Measurements from ENCODE around the gene LGALS9.

DNA sequence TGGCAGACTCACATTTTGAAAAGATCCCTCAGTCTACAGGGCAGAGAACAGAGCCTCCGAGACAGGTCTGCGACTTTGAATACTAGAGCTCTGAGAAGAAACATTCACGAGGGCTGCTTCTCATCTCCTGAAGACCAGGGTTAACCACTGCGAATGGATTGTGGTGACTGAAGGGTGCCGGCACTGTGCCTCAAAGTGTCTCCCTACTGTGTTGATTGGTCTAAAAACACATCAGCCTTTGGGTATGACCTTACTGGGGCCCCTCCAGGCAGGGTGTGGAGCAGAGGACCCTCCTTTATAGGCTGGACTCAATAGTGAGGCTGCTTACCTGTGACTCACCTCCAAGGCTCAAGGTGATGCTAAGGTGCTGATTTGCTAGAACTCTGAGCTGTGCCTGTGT lies 2.6 kb upstream of the LGALS9 start:
- TF ChIP-seq, protein P1, sequence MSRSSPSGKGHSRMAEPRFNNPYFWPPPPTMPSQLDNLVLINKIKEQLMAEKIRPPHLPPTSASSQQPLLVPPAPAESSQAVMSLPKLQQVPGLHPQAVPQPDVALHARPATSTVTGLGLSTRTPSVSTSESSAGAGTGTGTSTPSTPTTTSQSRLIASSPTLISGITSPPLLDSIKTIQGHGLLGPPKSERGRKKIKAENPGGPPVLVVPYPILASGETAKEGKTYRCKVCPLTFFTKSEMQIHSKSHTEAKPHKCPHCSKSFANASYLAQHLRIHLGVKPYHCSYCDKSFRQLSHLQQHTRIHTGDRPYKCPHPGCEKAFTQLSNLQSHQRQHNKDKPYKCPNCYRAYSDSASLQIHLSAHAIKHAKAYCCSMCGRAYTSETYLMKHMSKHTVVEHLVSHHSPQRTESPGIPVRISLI (tag by site-specific recombination; IDR thresholded peaks at IDR 0.05), result no peak
- no peak for TF ChIP-seq CTCF (tag by site-specific recombination; IDR thresholded peaks at IDR 0.05)
- TF ChIP-seq, protein P2, sequence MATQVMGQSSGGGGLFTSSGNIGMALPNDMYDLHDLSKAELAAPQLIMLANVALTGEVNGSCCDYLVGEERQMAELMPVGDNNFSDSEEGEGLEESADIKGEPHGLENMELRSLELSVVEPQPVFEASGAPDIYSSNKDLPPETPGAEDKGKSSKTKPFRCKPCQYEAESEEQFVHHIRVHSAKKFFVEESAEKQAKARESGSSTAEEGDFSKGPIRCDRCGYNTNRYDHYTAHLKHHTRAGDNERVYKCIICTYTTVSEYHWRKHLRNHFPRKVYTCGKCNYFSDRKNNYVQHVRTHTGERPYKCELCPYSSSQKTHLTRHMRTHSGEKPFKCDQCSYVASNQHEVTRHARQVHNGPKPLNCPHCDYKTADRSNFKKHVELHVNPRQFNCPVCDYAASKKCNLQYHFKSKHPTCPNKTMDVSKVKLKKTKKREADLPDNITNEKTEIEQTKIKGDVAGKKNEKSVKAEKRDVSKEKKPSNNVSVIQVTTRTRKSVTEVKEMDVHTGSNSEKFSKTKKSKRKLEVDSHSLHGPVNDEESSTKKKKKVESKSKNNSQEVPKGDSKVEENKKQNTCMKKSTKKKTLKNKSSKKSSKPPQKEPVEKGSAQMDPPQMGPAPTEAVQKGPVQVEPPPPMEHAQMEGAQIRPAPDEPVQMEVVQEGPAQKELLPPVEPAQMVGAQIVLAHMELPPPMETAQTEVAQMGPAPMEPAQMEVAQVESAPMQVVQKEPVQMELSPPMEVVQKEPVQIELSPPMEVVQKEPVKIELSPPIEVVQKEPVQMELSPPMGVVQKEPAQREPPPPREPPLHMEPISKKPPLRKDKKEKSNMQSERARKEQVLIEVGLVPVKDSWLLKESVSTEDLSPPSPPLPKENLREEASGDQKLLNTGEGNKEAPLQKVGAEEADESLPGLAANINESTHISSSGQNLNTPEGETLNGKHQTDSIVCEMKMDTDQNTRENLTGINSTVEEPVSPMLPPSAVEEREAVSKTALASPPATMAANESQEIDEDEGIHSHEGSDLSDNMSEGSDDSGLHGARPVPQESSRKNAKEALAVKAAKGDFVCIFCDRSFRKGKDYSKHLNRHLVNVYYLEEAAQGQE (tag by site-specific recombination; IDR thresholded peaks at IDR 0.05), result no peak

All from HEK293 (cell line).